T-cell (primary cell): ENCODE results near the gene UBA1. TPM values are rescaled to one million over a fixed set of nuclear protein-coding genes. Genes with fewer than 3 reads are reported as not detected.

Experiments used
- ATAC-seq, 4 experiments: fragments of 200-7000 bp in 3 of 4; fragments of 150-1000 bp in 1 of 4; cut with Tn5 transposase; replicated peaks in 1 of 4; 1 replicate in 3 of 4; 2 replicates in 1 of 4; pipeline ENCODE4 v1.10.0; 2021; ENCODE audit warnings: moderate library complexity in 3 of 4, mild to moderate bottlenecking in 2 of 4, moderate number of reproducible peaks in 1 of 4
- CTCF ChIA-PET, 2 donors: fragments of 300-600 bp; sonication (Branson Sonifier 250); formaldehyde crosslinking; loops; one replicate each; lab custom pipeline; 2022; ENCODE audit warnings: antibody characterized with exemption in 2 of 2; lab: Charles Lee
- POLR2A ChIA-PET, 2 donors: fragments of 300-600 bp; sonication (Branson Sonifier 250); formaldehyde crosslinking; loops; one replicate each; lab custom pipeline; 2022; ENCODE audit warnings: antibody characterized with exemption in 2 of 2; lab: Charles Lee
- DNase-seq, 35 experiments: peaks; one replicate each; pipeline versions ENCODE4 v3.0.0 to v3.0.0-alpha.2; 2013 to 2023
- H3K27ac ChIP-seq: one replicate; pipeline ENCODE4 v1.5.1; 2013; ENCODE audit warnings: low read length
- H3K27me3 ChIP-seq, 2 experiments: replicated peaks in 1 of 2; 1 replicate in 1 of 2; 2 replicates in 1 of 2; pipeline versions ENCODE4 v1.6.1 to v1.7.0; 2013; ENCODE audit warnings: low read length in 1 of 2, mixed read lengths in 1 of 2; ENCODE audit not compliant: control insufficient read depth in 2 of 2, insufficient read depth in 2 of 2; ENCODE audit errors: extremely low read depth in 1 of 2
- H3K36me3 ChIP-seq, 2 donors: 1 replicate in 1 of 2; 2 replicates in 1 of 2; pipeline versions ENCODE4 v1.6.1 to v1.7.0; 2013; ENCODE audit warnings: low read length in 1 of 2; ENCODE audit not compliant: control insufficient read depth in 2 of 2, insufficient read depth in 1 of 2; ENCODE audit errors: extremely low read depth in 1 of 2
- H3K4me1 ChIP-seq, 2 experiments: 1 replicate in 1 of 2; 2 replicates in 1 of 2; pipeline versions ENCODE4 v1.6.1 to v1.7.0; 2013; ENCODE audit warnings: low read length in 2 of 2, mixed read lengths in 1 of 2; ENCODE audit not compliant: insufficient read depth in 2 of 2, control insufficient read depth in 1 of 2; ENCODE audit errors: extremely low read depth in 1 of 2
- H3K4me3 ChIP-seq, 2 donors: 1 replicate in 1 of 2; 2 replicates in 1 of 2; pipeline versions ENCODE4 v1.5.1 to v1.7.0; 2013; ENCODE audit warnings: mild to moderate bottlenecking in 2 of 2, low read length in 1 of 2, moderate library complexity in 1 of 2; ENCODE audit not compliant: control insufficient read depth in 1 of 2; ENCODE audit errors: extremely low read depth in 1 of 2
- H3K9me3 ChIP-seq: 2 replicates; pipeline ENCODE4 v1.7.0; 2013
- H3K27ac Mint-ChIP-seq, 2 donors: one replicate each; pipeline ENCODE4 v1.8.0; 2020 to 2021; ENCODE audit warnings: mild to moderate bottlenecking in 2 of 2, mixed read lengths in 2 of 2
- H3K27me3 Mint-ChIP-seq, 2 donors: one replicate each; pipeline ENCODE4 v1.8.0; 2021 to 2022; ENCODE audit warnings: mixed read lengths in 2 of 2
- H3K36me3 Mint-ChIP-seq: one replicate; pipeline ENCODE4 v1.8.0; 2021; ENCODE audit warnings: mixed read lengths
- H3K4me1 Mint-ChIP-seq, 3 donors: one replicate each; pipeline ENCODE4 v1.8.0; 2020 to 2022; ENCODE audit warnings: mixed read lengths in 3 of 3, mild to moderate bottlenecking in 1 of 3
- H3K4me3 Mint-ChIP-seq, 3 donors: one replicate each; pipeline ENCODE4 v1.8.0; 2020 to 2022; ENCODE audit warnings: mild to moderate bottlenecking in 3 of 3, mixed read lengths in 3 of 3, moderate library complexity in 3 of 3
- H3K9me3 Mint-ChIP-seq, 3 donors: one replicate each; pipeline ENCODE4 v1.8.0; 2020 to 2022; ENCODE audit warnings: mixed read lengths in 3 of 3
- WGBS: methylation state at CpG from one replicate; pipeline ENCODE4 v1.1.5; 2013; ENCODE audit warnings: missing lambda C conversion rate; ENCODE audit not compliant: insufficient coverage; 5-methylcytosine and 5-hydroxymethylcytosine counted together
- total RNA-seq, 35 experiments: library from RNA in 6 of 35; stranded (reverse) in 6 of 35; fragments of 120-200 nt in 1 of 35; gene quantifications; one replicate each; pipeline versions ENCODE4 v1.2.1 to v1.2.4 and lab custom pipeline; 2013 to 2026

Gene UBA1
- total RNA-seq, 5 donors from 2014 or later (not counting 1 experiment from before 2014, with no cell fraction given) = 116 to 177 (median 149) TPM

- ChIA-PET CTCF (no interaction called here), POLR2A (no interaction called here)
- Histone ChIP-seq H3K27me3 (no peaks in the 10 kb centered on the region), H3K36me3 (peaks cover 31 to 78% of the 10 kb centered on the region in 2 donors), H3K27ac (no peak overlapping the region), H3K4me1 (no peaks in the 10 kb centered on the region), H3K9me3 (no peaks in the 10 kb centered on the region), H3K4me3 (no peak overlapping the region)
- peaks cover 36% of the 10 kb centered on the region for H3K36me3 Mint-ChIP-seq
- H3K9me3 Mint-ChIP-seq = no peaks in the 10 kb centered on the region
- peaks cover 0 to 2% (median 0%) of the 10 kb centered on the region in 3 donors for H3K4me1 Mint-ChIP-seq
- DNase-seq (no peak), ATAC-seq (no peak)
- no peaks in the 10 kb centered on the region for H3K27me3 Mint-ChIP-seq
- WGBS = no CpG with 5 or more reads among the region's 15 CpGs
- H3K4me3 Mint-ChIP-seq = no peak overlapping the region
- H3K27ac Mint-ChIP-seq = no peak overlapping the region
Measured at GRCh38 chrX:47210661-47211425, 17.2 kb downstream of the UBA1 start.

GRCh38 chrX:47212381-47213293 lies 19.0 kb downstream of the UBA1 start:
- Histone ChIP-seq H3K4me3 (no peak overlapping the region), H3K36me3 (peaks cover 33 to 72% of the 10 kb centered on the region in 2 donors), H3K27ac (no peak overlapping the region), H3K27me3 (no peaks in the 10 kb centered on the region), H3K4me1 (peaks cover 0 to 9% of the 10 kb centered on the region in 2 experiments), H3K9me3 (no peaks in the 10 kb centered on the region)
- H3K36me3 Mint-ChIP-seq = peaks cover 35% of the 10 kb centered on the region
- peaks cover 11 to 18% (median 15%) of the 10 kb centered on the region in 3 donors for H3K4me1 Mint-ChIP-seq
- ChIA-PET POLR2A (no interaction called here), CTCF (no interaction called here)
- DNase-seq = no peak
- no peak overlapping the region for H3K4me3 Mint-ChIP-seq
- no peak for ATAC-seq
- no peaks in the 10 kb centered on the region for H3K27me3 Mint-ChIP-seq
- no peaks in the 10 kb centered on the region for H3K9me3 Mint-ChIP-seq
- no peak overlapping the region for H3K27ac Mint-ChIP-seq
- WGBS = no CpG with 5 or more reads among the region's 12 CpGs

GRCh38 chrX:47214435-47215077 lies 20.9 kb downstream of the UBA1 start:
- Mint-ChIP-seq H3K9me3 (no peaks in the 10 kb centered on the region), H3K4me3 (no peak overlapping the region), H3K27ac (no peak overlapping the region), H3K36me3 (peaks cover 35% of the 10 kb centered on the region), H3K4me1 (peaks cover 17 to 22% (median 21%) of the 10 kb centered on the region in 3 donors), H3K27me3 (no peaks in the 10 kb centered on the region)
- WGBS = 96% methylated on average over 12 of the region's 20 CpGs
- ChIA-PET CTCF (no interaction called here), POLR2A (interaction anchor here in 1 of 2 donors (0.5 kb wide), 1 partner anchor 186 kb away, joined by 9 read pairs; no protein-coding TSS in a partner anchor)
- H3K4me1 ChIP-seq = peaks cover 0 to 13% of the 10 kb centered on the region in 2 experiments
- H3K36me3 ChIP-seq = peaks cover 28 to 61% of the 10 kb centered on the region in 2 donors
- no peak for DNase-seq
- no peaks in the 10 kb centered on the region for H3K9me3 ChIP-seq
- ATAC-seq = no peak
- no peak overlapping the region for H3K4me3 ChIP-seq
- no peak overlapping the region for H3K27ac ChIP-seq
- H3K27me3 ChIP-seq = no peaks in the 10 kb centered on the region

- H3K27ac ChIP-seq = no peak overlapping the region
- peaks cover 24 to 53% of the 10 kb centered on the region in 2 donors for H3K36me3 ChIP-seq
- ChIA-PET POLR2A (interaction anchor here in 1 of 2 donors (0.5 kb wide), 1 partner anchor 185 kb away, joined by 9 read pairs; no protein-coding TSS in a partner anchor), CTCF (no interaction called here)
- Mint-ChIP-seq H3K27ac (peak overlapping the region in 1 of 2 donors; percentile 13), H3K27me3 (no peaks in the 10 kb centered on the region), H3K9me3 (no peaks in the 10 kb centered on the region), H3K4me3 (no peak overlapping the region), H3K36me3 (peaks cover 35% of the 10 kb centered on the region), H3K4me1 (peaks cover 25 to 31% (median 29%) of the 10 kb centered on the region in 3 donors)
- H3K4me3 ChIP-seq = no peak overlapping the region
- no peaks in the 10 kb centered on the region for H3K27me3 ChIP-seq
- 100% methylated on average over 3 of the region's 12 CpGs for WGBS
- DNase-seq (no peak), ATAC-seq (no peak)
- H3K4me1 ChIP-seq = peaks cover 3 to 21% of the 10 kb centered on the region in 2 experiments
- no peaks in the 10 kb centered on the region for H3K9me3 ChIP-seq
Measured at GRCh38 chrX:47215291-47215900, 21.8 kb downstream of the UBA1 start.

- Histone ChIP-seq H3K27ac (peak overlapping the region; percentile 87), H3K9me3 (no peaks in the 10 kb centered on the region), H3K27me3 (no peaks in the 10 kb centered on the region), H3K36me3 (peaks cover 20 to 42% of the 10 kb centered on the region in 2 donors), H3K4me3 (no peak overlapping the region), H3K4me1 (peaks cover 3 to 30% of the 10 kb centered on the region in 2 experiments)
- H3K4me3 Mint-ChIP-seq = peak overlapping the region in 2 of 3 donors; percentile 93 to 95
- WGBS = 95% methylated on average over 4 of the region's 8 CpGs
- DNase-seq = no peak
- H3K27ac Mint-ChIP-seq = peak overlapping the region in 1 of 2 donors; percentile 99
- no peaks in the 10 kb centered on the region for H3K9me3 Mint-ChIP-seq
- H3K36me3 Mint-ChIP-seq = peaks cover 32% of the 10 kb centered on the region
- no peak for ATAC-seq
- no peaks in the 10 kb centered on the region for H3K27me3 Mint-ChIP-seq
- ChIA-PET CTCF (no interaction called here), POLR2A (no interaction called here)
- H3K4me1 Mint-ChIP-seq = peaks cover 33 to 40% (median 38%) of the 10 kb centered on the region in 3 donors
Measured at GRCh38 chrX:47216393-47216925, 22.8 kb downstream of the UBA1 start.
